WTC11 (cell line): ENCODE data around the gene PRKN. TPM values are rescaled to one million over a fixed set of nuclear protein-coding genes. Genes with fewer than 3 reads are reported as not detected.

ENCODE experiments used
- ATAC-seq: fragments of 200-7000 bp; cut with Tn5 transposase; 2 replicates; pipeline ENCODE4 v1.10.0; 2021; ENCODE audit warnings: mild to moderate bottlenecking, moderate library complexity
- CTCF ChIA-PET: fragments of 300-600 bp; sonication (Branson Sonifier 250); formaldehyde crosslinking; loops from one replicate; lab custom pipeline; 2021; ENCODE audit warnings: antibody characterized with exemption; lab: Charles Lee
- POLR2A ChIA-PET: fragments of 350-600 bp; sonication (Branson Sonifier 250); formaldehyde crosslinking; loops from one replicate; lab custom pipeline; 2021; ENCODE audit warnings: antibody characterized with exemption; lab: Charles Lee
- DNase-seq: peaks from one replicate; pipeline ENCODE4 v3.0.0; 2021; ENCODE audit warnings: low spot score
- H3K27ac Mint-ChIP-seq: 2 replicates; pipeline ENCODE4 v1.8.0; 2021; ENCODE audit warnings: mixed read lengths
- H3K27me3 Mint-ChIP-seq: 2 replicates; pipeline ENCODE4 v1.8.0; 2021; ENCODE audit warnings: low read depth, mild to moderate bottlenecking, moderate library complexity, mixed read lengths
- H3K36me3 Mint-ChIP-seq: 2 replicates; pipeline ENCODE4 v1.8.0; 2021; ENCODE audit warnings: mixed read lengths
- H3K4me1 Mint-ChIP-seq: 2 replicates; pipeline ENCODE4 v1.8.0; 2022; ENCODE audit warnings: mixed read lengths
- H3K4me3 Mint-ChIP-seq: 2 replicates; pipeline ENCODE4 v1.8.0; 2021; ENCODE audit warnings: mild to moderate bottlenecking, moderate library complexity, mixed read lengths
- H3K9me3 Mint-ChIP-seq: 2 replicates; pipeline ENCODE4 v1.8.0; 2021; ENCODE audit warnings: mixed read lengths
- ATF1 ChIP-seq: sonication (generic); formaldehyde crosslinking; IDR thresholded peaks from 2 replicates; pipeline ENCODE4 v1.8.1; 2023; ENCODE audit warnings: mild to moderate bottlenecking, moderate library complexity, missing genetic modification reagents
- CBFB ChIP-seq: sonication (generic); formaldehyde crosslinking; IDR thresholded peaks from 2 replicates; pipeline ENCODE4 v1.8.1; 2022; ENCODE audit warnings: mild to moderate bottlenecking, low read depth, missing genetic modification reagents
- ELF4 ChIP-seq: sonication (generic); formaldehyde crosslinking; IDR thresholded peaks from 2 replicates; pipeline ENCODE4 v1.8.1; 2022; ENCODE audit warnings: low read depth, mild to moderate bottlenecking, moderate library complexity, missing genetic modification reagents
- FOXK1 ChIP-seq: sonication (generic); formaldehyde crosslinking; IDR thresholded peaks from 2 replicates; pipeline ENCODE4 v1.8.0; 2022; ENCODE audit warnings: mild to moderate bottlenecking, moderate library complexity, missing genetic modification reagents
- GRHL2 ChIP-seq: fragments of 250-450 bp; sonication (Bioruptor Pico); IDR thresholded peaks from 2 replicates; pipeline ENCODE4 v1.8.0; 2022; ENCODE audit warnings: mild to moderate bottlenecking, moderate library complexity; ENCODE audit not compliant: insufficient replicate concordance, severe bottlenecking
- KAT7 ChIP-seq: sonication (generic); formaldehyde crosslinking; IDR thresholded peaks from 2 replicates; pipeline ENCODE4 v1.8.1; 2023; ENCODE audit warnings: missing genetic modification reagents, mild to moderate bottlenecking, borderline replicate concordance
- MYBL2 ChIP-seq: sonication (generic); formaldehyde crosslinking; IDR thresholded peaks from 2 replicates; pipeline ENCODE4 v1.8.1; 2023; ENCODE audit warnings: mild to moderate bottlenecking, moderate library complexity, missing genetic modification reagents
- NR1H2 ChIP-seq: sonication (generic); formaldehyde crosslinking; IDR thresholded peaks from 2 replicates; pipeline ENCODE4 v1.9.0; 2021; ENCODE audit warnings: mild to moderate bottlenecking, moderate library complexity, missing genetic modification reagents
- OVOL2 ChIP-seq: fragments of 250-450 bp; sonication (Bioruptor Pico); IDR thresholded peaks from 2 replicates; pipeline ENCODE4 v1.9.0; 2021; ENCODE audit warnings: mild to moderate bottlenecking, borderline replicate concordance
- PRRX2 ChIP-seq: fragments of 250-450 bp; sonication (Bioruptor Pico); IDR thresholded peaks from 2 replicates; pipeline ENCODE4 v1.8.0; 2021; ENCODE audit warnings: mild to moderate bottlenecking
- TEAD4 ChIP-seq: sonication (generic); formaldehyde crosslinking; IDR thresholded peaks from 2 replicates; pipeline ENCODE4 v1.8.0; 2022; ENCODE audit warnings: mild to moderate bottlenecking, missing genetic modification reagents
- ZBTB21 ChIP-seq: sonication (generic); formaldehyde crosslinking; IDR thresholded peaks from 2 replicates; pipeline ENCODE4 v1.8.1; 2023; ENCODE audit warnings: mild to moderate bottlenecking, missing genetic modification reagents, borderline replicate concordance
- ZNF232 ChIP-seq: sonication (generic); formaldehyde crosslinking; IDR thresholded peaks from 2 replicates; pipeline ENCODE4 v1.8.0; 2022; ENCODE audit warnings: mild to moderate bottlenecking, missing genetic modification reagents
- ZNF317 ChIP-seq: sonication (generic); formaldehyde crosslinking; IDR thresholded peaks from 2 replicates; pipeline ENCODE4 v1.8.1; 2023; ENCODE audit warnings: low read depth, mild to moderate bottlenecking, moderate library complexity, missing genetic modification reagents, borderline replicate concordance
- ZNF671 ChIP-seq: fragments of 250-450 bp; sonication (Bioruptor Pico); IDR thresholded peaks from 2 replicates; pipeline ENCODE4 v1.8.0; 2021; ENCODE audit warnings: mild to moderate bottlenecking
- total RNA-seq: library from RNA; stranded (reverse); gene quantifications from 3 replicates; pipeline ENCODE4 v1.2.3, GENCODE V29; 2021
- TF ChIP-seq, protein P1 (sequence below): sonication (generic); formaldehyde crosslinking; IDR thresholded peaks from 2 replicates; pipeline ENCODE4 v1.8.0; 2022; ENCODE audit warnings: missing genetic modification reagents
- TF ChIP-seq, protein P2 (sequence below): sonication (generic); formaldehyde crosslinking; IDR thresholded peaks from 2 replicates; pipeline ENCODE4 v1.8.1; 2023; ENCODE audit warnings: mild to moderate bottlenecking, moderate library complexity, missing genetic modification reagents
- TF ChIP-seq, protein P3 (sequence below): sonication (generic); formaldehyde crosslinking; IDR thresholded peaks from 2 replicates; pipeline ENCODE4 v1.8.1; 2022; ENCODE audit warnings: mild to moderate bottlenecking, moderate library complexity, missing genetic modification reagents
- TF ChIP-seq, protein P4 (sequence below): sonication (generic); formaldehyde crosslinking; IDR thresholded peaks from 2 replicates; pipeline ENCODE4 v1.8.0; 2022; ENCODE audit warnings: mild to moderate bottlenecking, missing genetic modification reagents
- TF ChIP-seq, protein P5 (sequence below): fragments of 250-450 bp; sonication (Bioruptor Pico); IDR thresholded peaks from 2 replicates; pipeline ENCODE4 v1.9.0; 2021; ENCODE audit warnings: moderate library complexity, mild to moderate bottlenecking, inconsistent platforms, borderline replicate concordance
- TF ChIP-seq, protein P6 (sequence below): fragments of 250-450 bp; sonication (Bioruptor Pico); IDR thresholded peaks from 2 replicates; pipeline ENCODE4 v1.9.0; 2021; ENCODE audit warnings: mild to moderate bottlenecking
- TF ChIP-seq, protein P7 (sequence below): sonication (generic); formaldehyde crosslinking; IDR thresholded peaks from 2 replicates; pipeline ENCODE4 v1.8.0; 2022; ENCODE audit warnings: mild to moderate bottlenecking, missing genetic modification reagents

PRKN gene
- total RNA-seq, 1 experiment from 2014 or later, result 0.59 TPM

DNA sequence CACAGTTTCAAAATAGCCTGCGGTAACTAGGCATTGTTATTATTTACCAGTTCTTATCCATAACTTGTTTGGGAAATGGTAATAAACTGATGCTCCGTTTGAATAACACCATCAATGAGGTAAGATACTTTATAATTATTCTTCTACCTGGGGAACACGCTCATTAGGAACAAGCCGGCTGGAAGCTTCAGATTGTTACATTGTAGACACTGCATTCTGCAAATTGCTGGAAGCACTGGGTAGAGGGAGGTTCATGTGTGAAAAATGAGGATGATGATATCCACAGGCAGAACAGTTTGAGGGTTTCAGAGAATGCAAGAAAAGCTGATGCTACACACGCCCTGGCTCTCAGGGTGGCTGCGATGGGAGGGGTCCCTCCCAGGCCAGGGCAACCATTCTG is 893.1 kb downstream of the PRKN start (continued):
- TF ChIP-seq MYBL2 (no peak), KAT7 (no peak), NR1H2 (no peak)

DNA sequence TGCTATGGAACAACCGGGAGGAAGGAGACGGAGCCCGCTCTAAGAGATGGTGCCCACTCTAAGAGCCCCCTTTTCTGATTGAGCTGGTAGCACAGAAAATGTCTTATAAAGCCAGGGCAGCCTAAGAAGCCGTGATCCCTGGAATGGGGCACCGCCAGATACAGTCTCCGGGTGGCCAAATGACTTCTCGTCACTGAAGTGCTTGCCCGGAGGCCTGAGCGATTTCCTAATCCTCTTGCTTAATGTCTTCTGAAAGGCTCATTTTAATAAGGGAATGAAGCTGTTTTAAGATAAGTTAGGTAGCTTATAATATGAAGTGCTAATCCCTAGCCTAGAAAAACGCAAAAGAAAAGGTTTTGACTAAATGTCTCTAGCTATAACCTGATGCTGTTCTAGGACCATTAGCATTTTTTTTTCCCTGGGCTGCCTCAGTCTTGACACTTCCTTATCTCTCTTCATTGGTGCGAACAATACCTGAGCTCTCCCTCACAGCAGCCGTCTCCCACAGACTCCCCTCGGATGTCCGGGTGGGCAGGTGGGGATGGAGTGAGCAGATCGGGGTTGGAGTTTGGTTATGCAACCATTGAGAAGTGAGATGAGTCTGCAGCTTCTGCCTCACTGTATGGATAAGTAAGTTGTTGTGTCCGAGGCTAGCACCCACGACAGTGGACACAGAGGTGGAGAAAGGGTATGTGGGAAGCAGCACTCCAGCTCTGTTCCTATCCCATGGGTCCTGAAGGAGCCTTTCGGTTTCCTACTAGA is 894.3 kb downstream of the PRKN start:
- CTCF ChIA-PET, result no interaction called here

DNA sequence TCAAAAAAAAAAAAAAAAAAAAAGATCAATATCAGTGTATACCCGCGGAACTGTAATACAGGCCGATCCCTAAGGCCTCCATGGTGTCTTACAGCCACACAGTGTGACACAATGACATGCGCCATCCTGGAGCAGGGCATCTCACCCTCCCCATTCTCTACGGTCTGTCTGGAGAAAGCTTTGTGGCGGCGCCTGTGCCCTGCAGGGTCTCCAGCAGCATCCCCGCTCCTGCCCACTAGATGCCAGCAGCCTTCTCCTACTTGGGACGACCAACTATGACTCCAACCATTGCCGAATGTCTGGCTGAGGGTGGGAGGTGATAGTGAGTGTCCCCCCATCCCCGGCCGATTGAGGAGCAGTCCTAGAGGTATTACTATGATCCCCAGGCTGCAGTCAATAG is 894.9 kb downstream of the PRKN start:
- H3K27me3 Mint-ChIP-seq, result no peaks in the 10 kb centered on the region

More for the DNA sequence above, 894.3 kb downstream of the PRKN start:
- TF ChIP-seq, protein P1, sequence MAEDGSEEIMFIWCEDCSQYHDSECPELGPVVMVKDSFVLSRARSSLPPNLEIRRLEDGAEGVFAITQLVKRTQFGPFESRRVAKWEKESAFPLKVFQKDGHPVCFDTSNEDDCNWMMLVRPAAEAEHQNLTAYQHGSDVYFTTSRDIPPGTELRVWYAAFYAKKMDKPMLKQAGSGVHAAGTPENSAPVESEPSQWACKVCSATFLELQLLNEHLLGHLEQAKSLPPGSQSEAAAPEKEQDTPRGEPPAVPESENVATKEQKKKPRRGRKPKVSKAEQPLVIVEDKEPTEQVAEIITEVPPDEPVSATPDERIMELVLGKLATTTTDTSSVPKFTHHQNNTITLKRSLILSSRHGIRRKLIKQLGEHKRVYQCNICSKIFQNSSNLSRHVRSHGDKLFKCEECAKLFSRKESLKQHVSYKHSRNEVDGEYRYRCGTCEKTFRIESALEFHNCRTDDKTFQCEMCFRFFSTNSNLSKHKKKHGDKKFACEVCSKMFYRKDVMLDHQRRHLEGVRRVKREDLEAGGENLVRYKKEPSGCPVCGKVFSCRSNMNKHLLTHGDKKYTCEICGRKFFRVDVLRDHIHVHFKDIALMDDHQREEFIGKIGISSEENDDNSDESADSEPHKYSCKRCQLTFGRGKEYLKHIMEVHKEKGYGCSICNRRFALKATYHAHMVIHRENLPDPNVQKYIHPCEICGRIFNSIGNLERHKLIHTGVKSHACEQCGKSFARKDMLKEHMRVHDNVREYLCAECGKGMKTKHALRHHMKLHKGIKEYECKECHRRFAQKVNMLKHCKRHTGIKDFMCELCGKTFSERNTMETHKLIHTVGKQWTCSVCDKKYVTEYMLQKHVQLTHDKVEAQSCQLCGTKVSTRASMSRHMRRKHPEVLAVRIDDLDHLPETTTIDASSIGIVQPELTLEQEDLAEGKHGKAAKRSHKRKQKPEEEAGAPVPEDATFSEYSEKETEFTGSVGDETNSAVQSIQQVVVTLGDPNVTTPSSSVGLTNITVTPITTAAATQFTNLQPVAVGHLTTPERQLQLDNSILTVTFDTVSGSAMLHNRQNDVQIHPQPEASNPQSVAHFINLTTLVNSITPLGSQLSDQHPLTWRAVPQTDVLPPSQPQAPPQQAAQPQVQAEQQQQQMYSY, result no peak
- TF ChIP-seq, protein P2, sequence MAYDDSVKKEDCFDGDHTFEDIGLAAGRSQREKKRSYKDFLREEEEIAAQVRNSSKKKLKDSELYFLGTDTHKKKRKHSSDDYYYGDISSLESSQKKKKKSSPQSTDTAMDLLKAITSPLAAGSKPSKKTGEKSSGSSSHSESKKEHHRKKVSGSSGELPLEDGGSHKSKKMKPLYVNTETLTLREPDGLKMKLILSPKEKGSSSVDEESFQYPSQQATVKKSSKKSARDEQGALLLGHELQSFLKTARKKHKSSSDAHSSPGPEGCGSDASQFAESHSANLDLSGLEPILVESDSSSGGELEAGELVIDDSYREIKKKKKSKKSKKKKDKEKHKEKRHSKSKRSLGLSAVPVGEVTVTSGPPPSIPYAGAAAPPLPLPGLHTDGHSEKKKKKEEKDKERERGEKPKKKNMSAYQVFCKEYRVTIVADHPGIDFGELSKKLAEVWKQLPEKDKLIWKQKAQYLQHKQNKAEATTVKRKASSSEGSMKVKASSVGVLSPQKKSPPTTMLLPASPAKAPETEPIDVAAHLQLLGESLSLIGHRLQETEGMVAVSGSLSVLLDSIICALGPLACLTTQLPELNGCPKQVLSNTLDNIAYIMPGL (CRISPR knock-in tag), result no peak
- no peak for TF ChIP-seq ZNF317
- no peak for TF ChIP-seq TEAD4 (CRISPR knock-in tag)
- H3K4me1 Mint-ChIP-seq, result peaks cover 52% of the 10 kb centered on the region
- no peaks in the 10 kb centered on the region for H3K9me3 Mint-ChIP-seq
- H3K27me3 Mint-ChIP-seq, result no peaks in the 10 kb centered on the region
- DNase-seq, result no peak
- no peaks in the 10 kb centered on the region for H3K36me3 Mint-ChIP-seq
- H3K4me3 Mint-ChIP-seq, result no peak overlapping the region
- H3K27ac Mint-ChIP-seq, result no peak overlapping the region
- POLR2A ChIA-PET, result no interaction called here
- ATAC-seq, result no peak

DNA sequence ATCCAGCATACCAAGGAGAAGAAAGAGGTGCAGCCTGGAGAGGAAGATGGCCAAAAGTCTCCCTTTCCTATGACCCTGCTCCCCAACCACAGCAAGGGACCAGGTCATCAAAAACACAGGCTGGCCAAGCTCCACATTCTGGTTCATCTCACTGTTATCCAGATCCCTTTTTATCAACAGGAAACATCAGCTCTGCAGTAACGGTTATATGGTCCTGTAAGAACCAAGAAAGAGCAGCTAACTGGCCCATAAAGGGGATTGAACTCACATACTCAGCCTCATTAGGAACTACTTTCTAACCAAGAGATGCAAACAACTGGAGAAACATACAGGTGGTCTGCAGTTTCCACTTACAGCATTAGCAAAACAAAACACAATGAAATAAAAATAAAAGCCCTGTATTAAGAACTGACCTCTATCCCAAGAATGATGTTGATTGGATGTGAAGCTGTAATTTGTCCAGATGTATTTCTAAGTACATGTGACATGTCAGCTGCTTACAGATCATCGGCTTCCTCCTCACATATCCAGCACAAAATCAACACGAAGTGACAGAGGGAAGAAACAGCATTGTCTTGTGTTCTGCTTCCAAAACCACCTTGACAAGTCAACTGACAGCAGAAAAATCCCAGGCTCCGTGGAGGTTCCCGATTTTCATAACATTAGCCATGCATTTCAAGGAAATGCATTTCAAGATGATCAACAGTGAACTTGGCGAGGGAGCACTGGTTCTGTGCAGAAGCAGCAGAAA is 896.5 kb downstream of the PRKN start:
- Mint-ChIP-seq H3K9me3 (no peaks in the 10 kb centered on the region), H3K4me1 (peaks cover 33% of the 10 kb centered on the region), H3K27ac (no peak overlapping the region), H3K4me3 (no peak overlapping the region), H3K36me3 (no peaks in the 10 kb centered on the region), H3K27me3 (no peaks in the 10 kb centered on the region)
- DNase-seq (no peak), ATAC-seq (no peak)
- CTCF ChIA-PET, result no interaction called here
- POLR2A ChIA-PET, result no interaction called here
- TF ChIP-seq CBFB (CRISPR knock-in tag) (no peak), PRRX2 (CRISPR knock-in tag) (no peak), ZNF671 (CRISPR knock-in tag) (no peak), KAT7 (no peak), FOXK1 (CRISPR knock-in tag) (no peak)
- TF ChIP-seq, protein P3, sequence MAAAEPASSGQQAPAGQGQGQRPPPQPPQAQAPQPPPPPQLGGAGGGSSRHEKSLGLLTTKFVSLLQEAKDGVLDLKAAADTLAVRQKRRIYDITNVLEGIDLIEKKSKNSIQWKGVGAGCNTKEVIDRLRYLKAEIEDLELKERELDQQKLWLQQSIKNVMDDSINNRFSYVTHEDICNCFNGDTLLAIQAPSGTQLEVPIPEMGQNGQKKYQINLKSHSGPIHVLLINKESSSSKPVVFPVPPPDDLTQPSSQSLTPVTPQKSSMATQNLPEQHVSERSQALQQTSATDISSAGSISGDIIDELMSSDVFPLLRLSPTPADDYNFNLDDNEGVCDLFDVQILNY (CRISPR knock-in tag), result no peak
- TF ChIP-seq, protein P4, sequence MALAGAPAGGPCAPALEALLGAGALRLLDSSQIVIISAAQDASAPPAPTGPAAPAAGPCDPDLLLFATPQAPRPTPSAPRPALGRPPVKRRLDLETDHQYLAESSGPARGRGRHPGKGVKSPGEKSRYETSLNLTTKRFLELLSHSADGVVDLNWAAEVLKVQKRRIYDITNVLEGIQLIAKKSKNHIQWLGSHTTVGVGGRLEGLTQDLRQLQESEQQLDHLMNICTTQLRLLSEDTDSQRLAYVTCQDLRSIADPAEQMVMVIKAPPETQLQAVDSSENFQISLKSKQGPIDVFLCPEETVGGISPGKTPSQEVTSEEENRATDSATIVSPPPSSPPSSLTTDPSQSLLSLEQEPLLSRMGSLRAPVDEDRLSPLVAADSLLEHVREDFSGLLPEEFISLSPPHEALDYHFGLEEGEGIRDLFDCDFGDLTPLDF, result no peak
- TF ChIP-seq, protein P5, sequence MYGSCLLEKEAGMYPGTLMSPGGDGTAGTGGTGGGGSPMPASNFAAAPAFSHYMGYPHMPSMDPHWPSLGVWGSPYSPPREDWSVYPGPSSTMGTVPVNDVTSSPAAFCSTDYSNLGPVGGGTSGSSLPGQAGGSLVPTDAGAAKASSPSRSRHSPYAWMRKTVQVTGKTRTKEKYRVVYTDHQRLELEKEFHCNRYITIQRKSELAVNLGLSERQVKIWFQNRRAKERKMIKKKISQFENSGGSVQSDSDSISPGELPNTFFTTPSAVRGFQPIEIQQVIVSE (CRISPR knock-in tag), result no peak
- TF ChIP-seq, protein P6, sequence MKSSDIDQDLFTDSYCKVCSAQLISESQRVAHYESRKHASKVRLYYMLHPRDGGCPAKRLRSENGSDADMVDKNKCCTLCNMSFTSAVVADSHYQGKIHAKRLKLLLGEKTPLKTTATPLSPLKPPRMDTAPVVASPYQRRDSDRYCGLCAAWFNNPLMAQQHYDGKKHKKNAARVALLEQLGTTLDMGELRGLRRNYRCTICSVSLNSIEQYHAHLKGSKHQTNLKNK, result no peak

More for the DNA sequence above, 894.9 kb downstream of the PRKN start:
- no peak overlapping the region for H3K27ac Mint-ChIP-seq
- no peak for DNase-seq
- ChIA-PET POLR2A (no interaction called here), CTCF (interaction anchor here (0.6 to 1.1 kb wide), 3 partner anchors 84 to 274 kb away, joined by 3 to 5 read pairs (median 3); no protein-coding TSS in a partner anchor)
- no peak overlapping the region for H3K4me3 Mint-ChIP-seq
- peaks cover 49% of the 10 kb centered on the region for H3K4me1 Mint-ChIP-seq
- no peaks in the 10 kb centered on the region for H3K36me3 Mint-ChIP-seq
- ATAC-seq, result peak; percentile 30; the same call in 1 of the 2 replicates
- TF ChIP-seq GRHL2 (CRISPR knock-in tag) (no peak), OVOL2 (CRISPR knock-in tag) (no peak), ELF4 (CRISPR knock-in tag) (no peak), ATF1 (CRISPR knock-in tag) (no peak), ZBTB21 (CRISPR knock-in tag) (no peak), ZNF232 (CRISPR knock-in tag) (no peak), ZNF317 (no peak)
- TF ChIP-seq, protein P7, sequence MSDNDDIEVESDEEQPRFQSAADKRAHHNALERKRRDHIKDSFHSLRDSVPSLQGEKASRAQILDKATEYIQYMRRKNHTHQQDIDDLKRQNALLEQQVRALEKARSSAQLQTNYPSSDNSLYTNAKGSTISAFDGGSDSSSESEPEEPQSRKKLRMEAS (CRISPR knock-in tag), result no peak
- no peaks in the 10 kb centered on the region for H3K9me3 Mint-ChIP-seq
